HG02884 (cell line): ENCODE measurements around the gene OLFM4.

ENCODE experiments used
- ATAC-seq: cut with Tn5 transposase; IDR thresholded peaks from one replicate; pipeline ENCODE4 v1.9.1; 2021; ENCODE audit warnings: mild to moderate bottlenecking, moderate library complexity; ENCODE audit not compliant: unreplicated experiment

OLFM4 gene

DNA sequence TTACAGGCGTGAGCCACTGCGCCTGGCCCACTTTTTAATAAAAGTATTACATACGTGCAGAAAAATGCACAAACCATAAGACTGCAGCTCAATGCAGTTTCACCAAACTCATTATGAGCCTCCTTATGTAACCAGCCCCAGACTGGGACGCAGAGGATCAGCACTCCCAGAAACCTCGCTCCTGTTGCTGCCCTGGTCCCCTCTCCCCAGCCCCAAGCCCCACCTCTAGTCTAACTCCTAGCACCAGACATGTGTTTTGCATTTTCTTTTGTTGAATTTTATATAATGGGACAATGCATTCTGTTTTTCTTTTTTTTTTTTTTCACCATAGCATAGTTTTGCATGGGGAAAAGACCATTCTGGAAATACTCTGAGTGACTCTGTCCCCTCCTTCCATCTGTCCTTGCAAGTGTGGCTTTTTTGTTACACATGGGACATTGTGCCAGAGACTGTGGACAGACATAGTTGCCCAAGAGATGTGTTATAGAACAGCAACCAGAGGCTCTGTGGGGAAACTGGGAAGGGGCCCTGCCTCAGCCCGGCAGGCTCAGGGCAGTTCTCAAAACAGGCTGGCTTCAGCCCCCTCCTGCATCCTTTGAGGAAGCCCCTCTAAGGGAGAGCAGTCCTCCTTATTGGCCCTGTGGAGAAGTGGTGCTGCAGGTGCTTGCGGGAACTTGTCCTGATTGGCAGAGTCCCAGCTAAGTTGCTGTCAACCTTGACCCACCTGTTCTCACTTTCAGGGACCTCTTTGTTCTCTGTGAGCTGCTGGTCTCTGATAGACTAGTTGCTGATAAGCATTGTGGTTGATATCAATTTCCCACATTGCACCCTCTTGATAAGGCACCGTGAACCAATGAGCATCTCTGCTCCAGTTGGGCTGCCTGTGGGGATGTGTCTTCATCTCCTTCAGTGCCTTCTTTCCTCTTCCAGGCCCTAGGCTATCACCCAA is 13.8 kb upstream of the OLFM4 start:
- no peak for ATAC-seq

DNA sequence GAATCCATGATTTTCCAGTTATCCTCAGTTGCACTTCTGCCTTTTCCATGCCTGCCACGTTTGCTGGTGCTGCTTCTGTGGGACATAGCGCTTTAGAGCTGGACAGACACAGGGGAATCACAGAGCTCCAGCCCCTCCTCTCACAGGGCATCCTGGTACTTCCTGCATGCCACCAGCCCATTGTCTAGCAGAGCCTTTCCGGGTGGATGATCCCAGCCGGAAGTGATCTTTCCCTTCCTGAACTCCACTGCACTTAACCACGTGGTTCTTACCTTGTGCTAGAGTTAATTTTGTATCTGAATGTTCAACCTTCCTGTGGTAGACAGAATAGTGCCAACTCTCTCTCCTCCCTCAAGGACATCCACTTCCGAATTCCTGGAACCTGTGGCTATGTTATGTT is 12.6 kb upstream of the OLFM4 start:
- no peak for ATAC-seq

DNA sequence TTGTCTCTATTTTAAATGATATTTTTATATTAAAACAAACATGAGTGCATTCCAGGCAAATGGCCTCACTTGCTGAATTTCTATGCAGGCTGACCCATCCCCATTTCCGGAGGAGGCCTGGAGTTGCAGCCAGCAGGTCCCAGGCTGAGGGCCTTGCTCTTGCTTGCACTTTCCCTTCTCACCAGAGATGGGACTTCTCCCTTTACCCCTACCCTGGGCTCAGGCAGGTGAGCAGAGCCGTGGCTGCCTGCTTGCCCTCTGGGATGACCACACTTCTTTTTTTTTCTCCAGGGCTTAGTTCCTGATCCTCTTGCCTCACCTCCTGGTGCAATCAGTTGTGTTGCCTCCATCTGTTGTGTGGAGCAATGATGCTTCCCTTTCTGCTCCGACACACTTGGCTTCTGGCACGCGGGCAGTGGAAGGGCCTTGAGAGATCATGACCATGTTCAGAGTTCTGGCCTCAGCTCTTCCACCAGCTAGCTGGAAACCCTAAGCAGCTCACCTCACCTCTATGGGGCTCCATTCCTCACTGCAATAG is 11.1 kb upstream of the OLFM4 start:
- ATAC-seq = no peak

DNA sequence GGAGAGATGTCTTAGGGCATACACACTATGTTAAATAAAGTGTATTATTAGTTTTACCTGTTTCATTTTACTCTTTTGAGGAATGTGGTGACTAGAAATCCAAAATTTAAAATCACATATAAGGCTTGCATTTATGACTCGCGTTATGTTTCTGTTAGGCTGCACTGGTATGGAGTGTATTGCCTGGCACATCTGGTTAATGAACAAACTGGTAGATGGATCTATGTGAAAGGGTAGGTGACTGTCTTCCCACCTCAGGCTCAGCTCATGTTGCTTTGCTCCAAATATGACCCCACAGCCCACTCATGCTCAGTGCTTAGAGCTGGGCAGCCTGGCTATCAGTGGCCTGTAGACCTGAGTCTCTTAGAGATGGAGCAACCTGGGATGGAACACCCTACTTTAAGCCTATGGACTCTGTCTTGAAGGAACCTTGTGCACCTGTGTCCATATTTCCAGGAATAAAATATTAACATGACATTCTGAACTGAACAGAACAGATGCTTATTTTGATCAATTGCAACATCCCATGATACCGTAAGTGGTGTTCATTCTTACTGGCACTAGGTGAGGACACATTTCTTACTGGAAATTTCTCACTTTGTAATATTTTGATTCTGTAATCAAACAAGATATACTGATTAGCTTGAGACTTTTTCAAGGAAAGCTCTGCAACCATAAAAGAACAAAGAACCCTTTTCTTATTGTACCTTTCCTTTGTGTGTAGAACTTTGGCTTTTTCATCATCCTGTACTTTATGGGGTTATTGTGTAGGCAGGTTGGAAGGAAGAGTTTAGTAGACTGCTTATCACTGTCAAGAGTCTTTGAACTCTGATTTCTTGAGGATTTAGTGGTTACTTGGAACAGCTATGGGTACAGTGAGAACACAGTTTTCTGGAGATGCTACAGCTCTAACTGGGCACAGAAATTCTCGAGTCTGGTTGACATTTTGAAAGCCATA is 9.6 kb upstream of the OLFM4 start:
- ATAC-seq = no peak

DNA sequence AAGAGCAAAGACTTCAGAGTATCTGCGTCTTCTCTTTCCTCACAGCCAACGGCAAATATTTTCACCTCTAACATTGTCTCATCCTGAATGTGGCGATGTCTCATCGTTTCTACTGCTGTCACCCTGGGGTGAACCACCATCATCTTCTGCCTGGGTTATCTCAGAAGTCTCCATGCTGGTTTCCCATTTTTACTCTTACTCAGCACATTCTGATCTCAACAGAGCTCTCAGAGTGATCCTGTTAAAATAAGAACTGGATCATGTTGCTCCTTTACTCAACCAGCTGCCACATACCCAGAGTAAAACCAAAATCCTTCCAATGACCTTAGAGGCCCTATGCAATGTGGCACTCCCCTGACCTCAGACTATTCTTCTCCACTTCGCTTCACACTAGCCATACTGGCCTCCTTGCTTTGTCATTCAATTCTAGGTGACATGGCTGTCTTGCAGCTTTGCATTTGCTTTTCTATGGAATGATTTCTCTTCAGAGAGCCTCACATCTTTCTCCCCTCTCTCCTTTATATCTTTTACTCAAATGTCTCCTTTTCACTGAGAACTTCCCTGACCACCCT is 7.8 kb upstream of the OLFM4 start:
- ATAC-seq = no peak

DNA sequence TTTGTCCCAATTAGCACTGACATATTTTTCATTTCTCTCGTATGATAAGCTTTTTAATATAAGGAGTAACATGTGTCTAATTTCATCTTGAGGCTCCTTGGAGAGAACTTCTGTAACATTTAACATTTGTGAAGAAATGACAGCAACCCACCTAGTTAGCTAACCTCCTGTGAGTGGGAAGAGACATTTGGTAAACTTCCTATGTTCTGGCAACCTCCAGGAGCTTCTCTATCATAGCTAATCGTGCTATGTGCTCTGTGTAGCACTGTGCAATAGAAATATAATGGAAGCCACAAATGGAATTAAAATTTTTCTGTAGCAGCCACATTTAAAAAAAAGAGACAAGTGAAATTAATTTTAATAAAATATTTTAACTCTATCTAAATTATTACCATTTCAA is 5.4 kb upstream of the OLFM4 start:
- ATAC-seq = no peak

DNA sequence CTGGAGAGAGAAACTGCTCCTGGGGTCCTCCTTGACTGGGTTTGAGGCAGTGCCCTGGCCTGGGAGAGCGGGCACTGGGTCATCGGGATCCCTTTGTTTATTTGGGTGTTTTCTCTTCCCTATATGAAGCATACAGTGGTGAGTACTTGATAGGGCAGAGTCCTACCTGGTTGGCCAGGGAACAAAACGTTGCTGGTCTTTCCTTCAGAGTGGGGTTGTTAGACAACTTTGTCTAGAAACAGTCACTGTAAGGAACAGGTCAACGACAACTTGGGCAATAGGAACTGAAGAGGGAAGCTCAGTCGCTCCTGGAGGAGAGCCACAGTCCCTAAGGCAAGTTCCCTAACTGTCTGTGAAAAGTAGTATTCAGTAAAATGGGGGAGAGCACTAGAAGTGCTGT is 550 bp upstream of the OLFM4 start:
- ATAC-seq = no peak

DNA sequence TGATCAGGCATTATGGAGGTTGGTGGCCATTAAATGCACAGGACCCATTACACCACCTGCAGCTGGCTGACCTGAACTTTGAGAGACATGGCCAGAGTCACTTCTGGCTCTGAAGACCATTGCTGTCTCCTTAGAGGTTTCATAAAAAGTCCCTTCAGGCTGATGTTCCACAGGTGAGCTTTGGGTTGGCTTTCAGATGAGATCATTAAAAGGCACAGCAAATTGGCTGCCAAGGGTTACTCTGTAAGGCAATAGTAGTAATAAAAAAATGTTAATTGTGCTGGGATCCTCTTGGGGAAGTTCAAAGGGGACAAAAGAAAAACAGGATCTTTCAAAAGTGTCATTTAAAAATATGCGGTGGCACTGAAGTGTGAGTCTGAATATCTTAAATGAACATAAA is 4.2 kb downstream of the OLFM4 start:
- no peak for ATAC-seq

DNA sequence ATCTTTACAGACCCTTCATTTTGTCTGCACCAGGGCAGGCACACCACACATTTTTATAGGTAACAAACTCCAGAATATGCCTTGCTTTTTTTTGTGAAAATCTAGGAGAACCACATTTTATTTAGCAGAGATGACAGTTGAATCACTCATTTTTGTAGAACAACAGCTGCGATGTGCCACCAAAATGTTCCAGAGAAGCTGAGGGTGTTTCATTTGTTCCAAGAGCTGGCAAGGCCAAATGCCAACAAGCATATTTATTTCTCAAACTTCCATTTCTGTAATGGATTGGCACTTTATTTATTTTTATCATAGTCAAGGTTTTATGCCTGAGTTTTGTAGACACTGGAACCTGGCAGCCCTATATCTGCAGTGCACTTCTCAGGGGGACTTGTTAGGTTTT is 10.4 kb downstream of the OLFM4 start:
- ATAC-seq = no peak

DNA sequence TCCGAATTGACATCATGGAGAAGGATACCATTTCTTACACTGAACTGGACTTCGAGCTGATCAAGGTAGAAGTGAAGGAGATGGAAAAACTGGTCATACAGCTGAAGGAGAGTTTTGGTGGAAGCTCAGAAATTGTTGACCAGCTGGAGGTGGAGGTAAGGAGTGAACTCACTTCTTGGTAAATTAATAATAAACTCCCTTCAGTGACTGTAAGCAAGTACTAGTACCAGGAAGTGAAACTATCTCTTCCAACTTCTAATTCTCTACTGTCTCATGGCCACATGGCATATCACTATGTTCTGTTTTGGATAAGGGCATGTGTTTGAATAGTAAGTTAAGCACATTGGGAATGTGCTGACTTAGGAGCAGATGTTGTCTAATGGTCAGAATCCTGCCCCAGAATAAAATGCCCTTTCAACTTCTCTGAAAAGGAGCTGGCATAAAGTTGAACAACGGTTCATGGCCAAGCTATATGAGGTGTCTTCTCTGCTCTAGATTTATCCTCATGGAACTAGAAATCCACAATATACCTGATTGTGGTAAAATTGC is 13.4 kb downstream of the OLFM4 start:
- no peak for ATAC-seq

DNA sequence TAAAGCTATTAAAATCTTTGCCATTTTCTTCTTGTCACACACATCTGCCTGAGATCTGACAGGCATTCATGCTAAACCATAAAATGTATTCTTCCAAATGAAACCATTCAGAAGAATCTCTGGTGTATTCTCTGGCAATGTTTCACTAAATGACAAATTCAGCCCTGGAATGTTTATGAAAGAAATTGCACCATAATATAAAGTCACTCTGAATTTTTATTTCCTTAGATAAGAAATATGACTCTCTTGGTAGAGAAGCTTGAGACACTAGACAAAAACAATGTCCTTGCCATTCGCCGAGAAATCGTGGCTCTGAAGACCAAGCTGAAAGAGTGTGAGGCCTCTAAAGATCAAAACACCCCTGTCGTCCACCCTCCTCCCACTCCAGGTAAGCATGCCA is 14.3 kb downstream of the OLFM4 start:
- no peak for ATAC-seq

DNA sequence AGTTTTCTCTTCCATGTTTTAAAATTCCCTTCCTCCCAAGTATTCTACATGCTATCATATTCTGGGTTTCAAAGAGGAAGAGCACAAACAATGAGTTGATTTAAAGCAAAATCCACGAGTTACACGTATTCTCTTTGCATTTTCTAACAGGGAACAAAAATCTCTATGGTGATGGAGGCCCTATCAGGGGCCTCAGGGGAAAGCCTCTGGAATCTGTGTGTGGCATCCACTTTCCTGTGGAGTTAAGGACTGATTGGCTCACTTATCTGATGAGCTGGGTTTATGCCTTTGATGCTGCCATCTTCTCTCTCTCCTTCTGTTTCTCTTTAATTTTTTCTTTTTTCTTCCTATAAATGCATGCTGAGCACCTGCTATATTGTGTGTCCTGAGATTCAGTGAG is 14.8 kb downstream of the OLFM4 start:
- ATAC-seq = no peak

DNA sequence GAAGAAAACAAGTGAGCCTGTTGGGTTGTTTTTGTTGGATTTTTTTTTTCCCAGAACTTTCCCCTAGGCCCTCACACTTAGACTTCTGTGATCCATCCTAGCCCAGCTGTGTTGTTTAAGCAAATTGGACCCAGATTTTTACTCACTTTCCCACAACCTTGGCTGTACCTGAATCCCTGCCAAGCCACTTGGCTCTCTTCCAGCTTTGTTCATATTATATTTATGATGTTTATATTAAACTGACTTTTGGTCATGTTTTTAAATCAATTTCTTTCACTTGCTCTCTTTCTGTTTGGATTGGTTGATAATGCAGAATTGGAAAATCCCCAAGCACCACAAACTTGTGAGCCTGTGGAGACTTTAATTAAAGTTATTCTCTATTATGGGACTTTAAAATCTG is 16.6 kb downstream of the OLFM4 start:
- ATAC-seq = no peak

DNA sequence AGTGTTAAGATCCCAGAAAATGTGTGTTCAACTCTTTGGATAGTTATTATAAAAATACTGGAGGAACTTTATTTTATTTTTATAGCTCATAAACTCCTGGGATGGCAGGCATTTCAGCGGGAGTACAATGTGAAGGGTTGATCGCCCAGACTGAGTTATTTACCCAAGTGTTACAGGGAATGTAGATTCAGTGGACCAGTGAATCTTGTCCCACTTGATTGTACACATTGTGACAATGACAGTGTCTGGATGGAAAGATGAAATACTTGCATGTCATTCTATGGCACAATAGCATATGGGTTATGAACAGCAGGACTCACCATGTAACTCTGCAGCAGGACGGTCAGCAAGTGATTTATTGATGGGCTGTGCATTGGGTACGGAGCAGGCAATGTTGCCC is 20.3 kb downstream of the OLFM4 start:
- no peak for ATAC-seq

DNA sequence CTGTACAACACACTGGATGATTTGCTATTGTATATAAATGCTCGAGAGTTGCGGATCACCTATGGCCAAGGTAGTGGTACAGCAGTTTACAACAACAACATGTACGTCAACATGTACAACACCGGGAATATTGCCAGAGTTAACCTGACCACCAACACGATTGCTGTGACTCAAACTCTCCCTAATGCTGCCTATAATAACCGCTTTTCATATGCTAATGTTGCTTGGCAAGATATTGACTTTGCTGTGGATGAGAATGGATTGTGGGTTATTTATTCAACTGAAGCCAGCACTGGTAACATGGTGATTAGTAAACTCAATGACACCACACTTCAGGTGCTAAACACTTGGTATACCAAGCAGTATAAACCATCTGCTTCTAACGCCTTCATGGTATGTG is 21.5 kb downstream of the OLFM4 start:
- no peak for ATAC-seq

DNA sequence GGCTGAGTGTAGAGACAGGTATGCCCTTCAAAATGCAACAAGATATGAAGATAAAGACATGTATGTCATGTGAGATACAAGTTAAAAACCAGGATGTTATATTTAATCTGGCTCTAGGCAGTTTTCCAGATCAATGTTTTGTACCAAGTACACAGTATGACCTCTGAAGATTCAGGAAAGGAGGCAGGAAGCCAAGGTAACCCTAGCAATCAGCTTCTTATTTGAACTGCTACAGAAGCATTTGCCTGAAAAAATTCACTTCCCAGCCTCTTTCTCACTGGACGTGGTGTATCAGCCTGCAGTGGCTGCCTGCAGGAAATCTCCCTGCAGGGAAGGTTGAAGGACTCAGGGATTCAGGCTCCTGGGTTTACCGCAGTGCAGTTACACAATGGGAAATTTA is 24.1 kb downstream of the OLFM4 start:
- no peak for ATAC-seq

DNA sequence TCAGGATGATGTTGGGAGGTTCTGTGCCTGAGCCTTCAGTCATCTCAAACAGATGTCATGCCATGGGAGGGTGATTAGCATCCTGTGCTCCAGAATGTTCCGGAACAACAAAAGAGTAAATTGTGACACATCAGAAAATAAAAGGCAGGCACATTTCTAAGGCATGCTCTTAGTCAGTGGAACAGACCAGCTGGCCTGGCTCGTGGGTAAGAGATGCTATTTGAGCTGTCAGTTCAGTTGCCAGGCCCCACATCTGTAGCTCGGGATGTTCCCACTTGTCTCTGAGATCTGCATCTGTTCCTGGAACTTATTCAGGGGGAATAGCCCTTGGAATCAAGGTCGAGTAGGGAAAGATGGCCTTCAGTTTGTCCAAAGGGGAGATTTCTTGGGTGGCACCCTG is 26.0 kb downstream of the OLFM4 start:
- no peak for ATAC-seq

DNA sequence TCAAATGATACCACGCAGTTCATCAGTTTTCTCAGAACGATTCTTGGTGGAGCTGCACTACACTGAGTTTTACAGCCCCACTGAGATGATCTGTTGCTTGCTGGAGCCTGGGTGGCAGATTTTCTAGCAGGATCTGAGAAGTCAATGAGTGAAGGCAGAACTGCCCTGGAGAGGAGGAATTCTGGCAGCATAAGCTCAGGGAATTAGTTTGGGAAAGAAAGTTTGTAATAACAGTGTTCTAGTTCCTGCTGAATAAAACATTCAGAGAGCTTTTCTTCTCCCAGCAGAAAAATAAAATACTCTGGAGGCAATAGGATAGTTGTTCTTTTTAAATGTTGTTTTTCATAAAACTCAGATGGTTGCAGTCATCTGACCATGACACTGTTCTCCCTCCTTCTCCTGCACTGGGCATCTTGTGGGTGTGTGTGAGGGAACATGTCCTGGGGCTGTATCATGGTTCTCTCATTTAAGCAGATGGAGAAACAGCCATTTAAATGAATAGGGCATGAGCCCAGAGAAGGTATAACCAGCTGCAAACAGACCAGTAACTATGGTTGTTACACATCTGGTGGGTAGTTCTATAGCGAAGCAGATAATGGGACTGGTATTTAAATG is 29.6 kb downstream of the OLFM4 start:
- no peak for ATAC-seq

DNA sequence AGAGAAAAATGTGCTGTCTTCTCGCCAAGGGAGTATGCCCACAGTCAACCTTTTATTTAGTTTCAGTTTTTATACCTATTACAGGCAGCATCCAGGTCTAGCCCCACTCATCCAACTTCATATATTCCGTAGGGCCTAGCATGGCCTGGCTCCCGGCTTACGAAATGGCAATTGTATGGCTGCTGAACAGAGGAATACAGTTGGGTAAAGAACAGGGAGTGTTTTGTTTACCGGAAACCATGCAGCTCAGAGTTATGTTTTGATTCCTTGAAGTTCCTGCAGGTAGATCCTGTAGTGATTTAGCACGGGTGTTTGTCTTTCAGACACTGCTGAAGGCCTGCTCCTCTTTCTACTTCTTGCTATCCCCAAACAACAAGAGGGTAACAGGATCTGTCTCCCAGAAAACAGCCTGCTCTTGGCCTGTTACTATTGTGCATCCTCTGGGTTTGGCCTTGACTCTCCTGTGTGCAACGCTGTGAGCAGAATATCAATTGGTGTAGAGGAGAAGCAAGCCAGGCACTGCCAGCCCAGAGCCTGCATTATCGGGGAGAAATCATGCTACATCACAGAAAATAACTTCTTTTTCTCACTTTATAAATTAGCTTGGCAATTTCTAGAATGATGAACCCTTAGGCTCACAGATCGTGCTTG is 32.4 kb downstream of the OLFM4 start:
- ATAC-seq = no peak

DNA sequence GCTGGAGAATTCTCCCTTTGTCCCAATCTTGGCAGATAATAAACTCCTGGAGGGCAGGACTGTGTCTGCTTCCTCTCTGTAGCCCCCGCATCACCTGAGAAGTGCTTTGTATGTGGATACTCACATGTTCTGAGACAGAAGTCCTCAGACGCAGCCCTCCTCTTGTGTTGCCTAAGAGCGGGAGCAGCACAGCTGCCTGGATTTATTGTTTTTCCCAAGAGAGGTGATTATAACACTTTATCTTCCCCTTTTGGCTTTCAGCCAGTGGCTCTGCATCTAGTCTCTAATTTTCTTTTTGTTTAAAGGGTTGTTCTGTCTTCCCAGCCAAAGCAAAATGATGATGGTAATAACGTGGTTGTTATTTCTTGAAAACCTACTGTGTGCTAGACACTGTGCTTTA is 36.1 kb downstream of the OLFM4 start:
- ATAC-seq = no peak
